Neural crest cell (in vitro differentiated cells): ENCODE results near the gene SMARCD1. TPM values are rescaled to one million over a fixed set of nuclear protein-coding genes. Genes with fewer than 3 reads are reported as not detected.

Experiments used
- DNase-seq: peaks from one replicate; pipeline ENCODE4 v3.0.0; 2021; ENCODE audit warnings: low read depth, mixed read lengths, low spot score
- H3K27ac Mint-ChIP-seq: one replicate; pipeline ENCODE4 v1.8.0; 2021; ENCODE audit warnings: mild to moderate bottlenecking, mixed read lengths; ENCODE audit not compliant: unreplicated experiment
- H3K27me3 Mint-ChIP-seq: 2 replicates; pipeline ENCODE4 v1.8.0; 2021; ENCODE audit warnings: low read depth, mild to moderate bottlenecking, mixed read lengths
- H3K36me3 Mint-ChIP-seq: 2 replicates; pipeline ENCODE4 v1.8.0; 2021; ENCODE audit warnings: low read depth, mild to moderate bottlenecking, mixed read lengths
- H3K4me1 Mint-ChIP-seq: 2 replicates; pipeline ENCODE4 v1.8.0; 2021; ENCODE audit warnings: mixed read lengths
- H3K4me3 Mint-ChIP-seq: one replicate; pipeline ENCODE4 v1.8.0; 2021; ENCODE audit warnings: mild to moderate bottlenecking, mixed read lengths
- H3K9me3 Mint-ChIP-seq: 2 replicates; pipeline ENCODE4 v1.8.0; 2021; ENCODE audit warnings: mixed read lengths
- total RNA-seq: library from RNA; stranded (reverse); gene quantifications from 2 replicates; pipeline ENCODE4 v1.2.1, GENCODE V29; 2021
- TF ChIP-seq, protein P1 (sequence below): fragments of 200-600 bp; sonication (generic); conservative IDR thresholded peaks from 2 replicates; pipeline ENCODE4 v1.5.0; 2021; ENCODE audit warnings: antibody characterized with exemption, mild to moderate bottlenecking

Gene SMARCD1
- total RNA-seq, 1 donor from 2014 or later, result 187 TPM

DNA sequence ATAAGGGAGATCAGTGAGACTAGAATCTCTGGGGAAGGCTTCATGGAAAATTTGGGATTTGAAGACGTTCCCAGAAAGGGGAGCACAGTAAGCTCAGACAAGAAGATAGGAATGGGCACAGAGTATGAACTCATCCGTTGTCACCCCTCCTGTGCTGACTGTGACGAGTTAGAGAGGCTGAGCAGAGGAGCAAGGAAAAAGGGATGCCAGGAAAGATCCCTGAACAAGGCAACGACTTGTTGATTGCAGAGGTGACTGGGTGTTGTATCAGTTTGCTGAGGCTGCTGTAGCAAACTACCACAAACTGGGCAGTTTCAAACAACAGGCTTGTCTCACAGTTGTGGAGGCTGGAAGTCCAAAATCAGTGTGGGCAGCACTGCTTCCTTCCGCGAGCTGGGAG is 12.8 kb downstream of the SMARCD1 start:
- peaks cover 17% of the 10 kb centered on the region for H3K36me3 Mint-ChIP-seq
- DNase-seq, result no peak
- H3K4me3 Mint-ChIP-seq, result no peak overlapping the region
- no peaks in the 10 kb centered on the region for H3K4me1 Mint-ChIP-seq
- no peaks in the 10 kb centered on the region for H3K9me3 Mint-ChIP-seq
- no peak overlapping the region for H3K27ac Mint-ChIP-seq
- TF ChIP-seq, protein P1, sequence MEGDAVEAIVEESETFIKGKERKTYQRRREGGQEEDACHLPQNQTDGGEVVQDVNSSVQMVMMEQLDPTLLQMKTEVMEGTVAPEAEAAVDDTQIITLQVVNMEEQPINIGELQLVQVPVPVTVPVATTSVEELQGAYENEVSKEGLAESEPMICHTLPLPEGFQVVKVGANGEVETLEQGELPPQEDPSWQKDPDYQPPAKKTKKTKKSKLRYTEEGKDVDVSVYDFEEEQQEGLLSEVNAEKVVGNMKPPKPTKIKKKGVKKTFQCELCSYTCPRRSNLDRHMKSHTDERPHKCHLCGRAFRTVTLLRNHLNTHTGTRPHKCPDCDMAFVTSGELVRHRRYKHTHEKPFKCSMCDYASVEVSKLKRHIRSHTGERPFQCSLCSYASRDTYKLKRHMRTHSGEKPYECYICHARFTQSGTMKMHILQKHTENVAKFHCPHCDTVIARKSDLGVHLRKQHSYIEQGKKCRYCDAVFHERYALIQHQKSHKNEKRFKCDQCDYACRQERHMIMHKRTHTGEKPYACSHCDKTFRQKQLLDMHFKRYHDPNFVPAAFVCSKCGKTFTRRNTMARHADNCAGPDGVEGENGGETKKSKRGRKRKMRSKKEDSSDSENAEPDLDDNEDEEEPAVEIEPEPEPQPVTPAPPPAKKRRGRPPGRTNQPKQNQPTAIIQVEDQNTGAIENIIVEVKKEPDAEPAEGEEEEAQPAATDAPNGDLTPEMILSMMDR, result no peak
- H3K27me3 Mint-ChIP-seq, result no peaks in the 10 kb centered on the region

DNA sequence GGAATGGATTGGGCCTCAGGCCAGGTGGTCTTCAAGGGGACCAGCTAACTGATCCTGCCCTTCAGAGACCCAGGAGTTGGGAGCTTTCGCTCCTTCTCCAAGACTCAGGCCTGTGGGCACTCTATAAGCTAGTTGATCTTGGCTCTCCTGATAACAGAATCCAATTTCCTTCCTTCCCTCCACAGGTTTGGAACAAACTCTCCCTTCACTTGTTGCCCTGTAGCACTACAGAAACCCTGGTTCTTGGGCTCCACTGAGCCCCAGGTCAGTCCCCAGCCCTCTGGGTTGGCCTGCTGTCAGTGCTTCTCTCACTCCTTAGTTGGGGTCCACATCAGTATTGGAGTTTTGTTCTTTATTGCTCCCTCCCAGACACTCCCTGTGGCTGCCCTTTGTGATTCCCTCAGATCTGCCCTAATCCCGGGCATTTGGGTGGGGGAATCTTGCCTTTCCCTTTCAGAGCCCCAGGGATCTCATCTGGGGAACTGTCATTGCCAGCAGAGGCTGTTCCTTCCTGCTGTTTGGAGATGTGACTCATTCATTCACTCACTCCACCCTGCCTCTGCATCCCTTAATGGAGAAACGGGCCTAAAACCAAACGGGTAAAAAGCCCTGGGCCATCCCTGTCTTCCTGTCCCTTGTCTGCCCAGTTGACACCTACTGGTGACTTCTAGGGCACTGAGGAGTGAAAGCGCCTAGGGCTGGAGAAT is 14.3 kb downstream of the SMARCD1 start:
- Mint-ChIP-seq H3K36me3 (peaks cover 17% of the 10 kb centered on the region), H3K9me3 (no peaks in the 10 kb centered on the region), H3K27me3 (no peaks in the 10 kb centered on the region), H3K27ac (peak overlapping the region; percentile 95), H3K4me3 (no peak overlapping the region), H3K4me1 (no peaks in the 10 kb centered on the region)
- no peak for DNase-seq
- TF ChIP-seq, protein P1, result no peak

DNA sequence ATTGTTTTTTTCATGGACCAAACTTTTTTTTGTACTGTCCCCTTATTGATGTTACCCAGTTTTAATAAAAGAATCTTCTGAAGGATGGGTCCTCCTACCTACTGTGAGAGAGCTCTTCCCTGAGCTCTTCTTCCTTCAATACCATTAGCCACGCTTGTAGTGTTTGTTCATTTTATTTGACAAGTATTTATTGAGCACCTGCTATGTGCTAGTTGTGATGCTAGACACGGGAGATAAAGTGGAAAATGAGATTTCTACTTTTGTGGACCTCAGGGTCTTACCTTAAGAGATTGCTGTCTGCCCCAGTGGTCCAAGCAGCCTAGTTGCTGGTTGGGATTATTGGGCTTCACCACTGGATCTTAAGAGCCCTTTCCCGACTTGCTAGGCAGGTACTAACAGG is 15.4 kb downstream of the SMARCD1 start:
- TF ChIP-seq, protein P1, result no peak
- H3K4me1 Mint-ChIP-seq, result no peaks in the 10 kb centered on the region
- H3K9me3 Mint-ChIP-seq, result no peaks in the 10 kb centered on the region
- H3K4me3 Mint-ChIP-seq, result no peak overlapping the region
- H3K27ac Mint-ChIP-seq, result no peak overlapping the region
- H3K27me3 Mint-ChIP-seq, result no peaks in the 10 kb centered on the region
- DNase-seq, result no peak
- peaks cover 16% of the 10 kb centered on the region for H3K36me3 Mint-ChIP-seq

DNA sequence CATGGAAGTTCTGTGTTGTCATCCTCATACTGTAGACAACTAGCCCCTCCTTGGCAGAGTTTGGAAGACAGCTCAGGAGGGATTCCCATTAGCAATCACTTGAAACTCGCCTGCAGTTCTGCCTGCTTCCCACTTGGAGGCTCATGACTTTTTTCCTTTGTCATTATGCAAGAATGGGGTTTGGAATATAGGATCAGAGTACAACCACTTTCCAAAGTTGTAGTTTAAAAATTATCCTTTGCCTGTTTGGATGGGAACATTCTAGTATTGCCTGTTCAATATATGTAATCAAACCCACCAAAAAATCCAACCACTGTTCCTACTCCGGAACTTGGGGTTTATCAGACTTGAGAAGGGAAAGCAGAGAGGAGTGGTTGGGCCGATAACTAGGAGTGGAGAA is 16.5 kb downstream of the SMARCD1 start:
- H3K27ac Mint-ChIP-seq, result no peak overlapping the region
- DNase-seq, result no peak
- no peaks in the 10 kb centered on the region for H3K9me3 Mint-ChIP-seq
- peaks cover 8% of the 10 kb centered on the region for H3K36me3 Mint-ChIP-seq
- no peaks in the 10 kb centered on the region for H3K4me1 Mint-ChIP-seq
- TF ChIP-seq, protein P1, result peak; percentile 59
- no peak overlapping the region for H3K4me3 Mint-ChIP-seq
- no peaks in the 10 kb centered on the region for H3K27me3 Mint-ChIP-seq

DNA sequence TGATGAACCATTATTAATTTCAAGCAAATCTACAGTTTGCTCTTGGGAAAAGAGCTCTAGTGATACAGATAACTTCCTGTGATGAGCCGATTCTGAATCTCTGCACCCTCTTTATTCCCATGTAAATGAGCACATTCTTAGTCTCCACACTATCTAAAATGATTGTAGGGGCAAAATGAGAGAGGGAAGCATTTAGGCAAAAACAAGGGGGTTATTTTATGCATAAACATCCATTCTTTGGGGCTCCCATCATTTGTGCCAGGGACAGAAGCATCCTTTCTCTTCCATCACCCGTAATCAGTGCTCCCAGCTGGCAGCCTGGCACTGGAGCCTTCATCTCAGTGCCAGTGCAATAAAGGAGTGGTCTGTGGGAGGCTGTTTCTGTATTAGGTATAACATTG is 17.0 kb downstream of the SMARCD1 start:
- DNase-seq, result no peak
- Mint-ChIP-seq H3K27me3 (no peaks in the 10 kb centered on the region), H3K36me3 (peaks cover 8% of the 10 kb centered on the region), H3K27ac (no peak overlapping the region), H3K4me1 (no peaks in the 10 kb centered on the region), H3K4me3 (no peak overlapping the region), H3K9me3 (no peaks in the 10 kb centered on the region)
- TF ChIP-seq, protein P1, result no peak
